ENCODE data around the gene TMPRSS11B.
"Not testable (repeated sequence)": the region's sequence is repeated elsewhere in the genome, so short reads cannot be mapped to it uniquely, and the experiment has no call there.

Gene TMPRSS11B

GRCh38 chr4:68245594-68245993 is at the start of gene TMPRSS11B:
Gene TMPRSS11B (minus strand): TSS chr4:68245694. CDS start chr4:68245558, 136 bp downstream.
- DNase-seq (ENCODE audit: low read depth, low spot score), result no peak

- no peak for DNase-seq (ENCODE audit: low read depth, low spot score)
These were observed 45.8 kb upstream of the TMPRSS11B start for GRCh38 chr4:68291256-68291655.

GRCh38 chr4:68288393-68288740 is 42.9 kb upstream of the TMPRSS11B start:
- no peak for DNase-seq (ENCODE audit: low read depth, low spot score)

GRCh38 chr4:68287704-68288392 is 42.4 kb upstream of the TMPRSS11B start:
- DNase-seq (ENCODE audit: low read depth, low spot score), result no peak

GRCh38 chr4:68283714-68284113 is 38.2 kb upstream of the TMPRSS11B start:
- DNase-seq (ENCODE audit: low read depth, low spot score), result no peak

- no peak for DNase-seq (ENCODE audit: low read depth, low spot score)
These were observed 37.6 kb upstream of the TMPRSS11B start for GRCh38 chr4:68283095-68283494.

- not testable (repeated sequence) for DNase-seq (ENCODE audit: low read depth, low spot score)
These were observed 36.6 kb upstream of the TMPRSS11B start for GRCh38 chr4:68281796-68282740.

GRCh38 chr4:68278029-68278428 is 32.5 kb upstream of the TMPRSS11B start:
- no peak for DNase-seq (ENCODE audit: low read depth, low spot score)

- DNase-seq (ENCODE audit: low read depth, low spot score), result no peak
These were observed 32.1 kb upstream of the TMPRSS11B start for GRCh38 chr4:68277627-68278026.

GRCh38 chr4:68272860-68273259 is 27.4 kb upstream of the TMPRSS11B start:
- DNase-seq (ENCODE audit: low read depth, low spot score), result no peak

GRCh38 chr4:68272380-68272779 is 26.9 kb upstream of the TMPRSS11B start:
- DNase-seq (ENCODE audit: low read depth, low spot score), result no peak

- no peak for DNase-seq (ENCODE audit: low read depth, low spot score)
These were observed 26.4 kb upstream of the TMPRSS11B start for GRCh38 chr4:68271851-68272357.

- DNase-seq (ENCODE audit: low read depth, low spot score), result no peak
These were observed 22.0 kb upstream of the TMPRSS11B start for GRCh38 chr4:68267433-68267944.

GRCh38 chr4:68264875-68265565 is 19.5 kb upstream of the TMPRSS11B start:
- DNase-seq (ENCODE audit: low read depth, low spot score), result no peak

- no peak for DNase-seq (ENCODE audit: low read depth, low spot score)
These were observed 13.7 kb upstream of the TMPRSS11B start for GRCh38 chr4:68259191-68259590.

- DNase-seq (ENCODE audit: low read depth, low spot score), result no peak
These were observed 12.2 kb upstream of the TMPRSS11B start for GRCh38 chr4:68257719-68258118.

GRCh38 chr4:68256284-68256683 is 10.8 kb upstream of the TMPRSS11B start:
- no peak for DNase-seq (ENCODE audit: low read depth, low spot score)

GRCh38 chr4:68250151-68250930 is 4.8 kb upstream of the TMPRSS11B start:
- DNase-seq (ENCODE audit: low read depth, low spot score), result no peak

GRCh38 chr4:68249434-68249833 is 3.9 kb upstream of the TMPRSS11B start:
- DNase-seq (ENCODE audit: low read depth, low spot score), result no peak

- DNase-seq (ENCODE audit: low read depth, low spot score), result no peak
These were observed 4.9 kb downstream of the TMPRSS11B start for GRCh38 chr4:68240620-68241019.

- no peak for DNase-seq (ENCODE audit: low read depth, low spot score)
These were observed 16.9 kb downstream of the TMPRSS11B start for GRCh38 chr4:68228568-68228967.
